Activated B cell treated with CpG ODN at 0.5 μM for 24 hours (primary cell): ENCODE results near the gene TMEM212. TPM values are rescaled to one million over a fixed set of nuclear protein-coding genes. Genes with fewer than 3 reads are reported as not detected.
"Not testable (repeated sequence)": the region's sequence is repeated elsewhere in the genome, so short reads cannot be mapped to it uniquely, and the experiment has no call there.

Source experiments
- ATAC-seq: fragments of 200-7000 bp; cut with Tn5 transposase; one replicate; pipeline ENCODE4 v1.10.0; 2021; ENCODE audit warnings: low read depth, mild to moderate bottlenecking, moderate library complexity
- CTCF ChIA-PET: fragments of 350-600 bp; sonication (Branson Sonifier 250); formaldehyde crosslinking; loops from one replicate; lab custom pipeline; 2021; ENCODE audit warnings: antibody characterized with exemption; lab: Charles Lee
- POLR2A ChIA-PET: fragments of 350-600 bp; sonication (Branson Sonifier 250); formaldehyde crosslinking; loops from one replicate; lab custom pipeline; 2021; ENCODE audit warnings: antibody characterized with exemption; lab: Charles Lee
- DNase-seq: peaks from one replicate; pipeline ENCODE4 v3.0.0; 2022
- H3K27ac Mint-ChIP-seq: one replicate; pipeline ENCODE4 v1.8.0; 2020; ENCODE audit warnings: mixed read lengths
- H3K27me3 Mint-ChIP-seq: one replicate; pipeline ENCODE4 v1.8.0; 2021; ENCODE audit warnings: mixed read lengths
- H3K36me3 Mint-ChIP-seq: one replicate; pipeline ENCODE4 v1.8.0; 2021; ENCODE audit warnings: low read depth, mixed read lengths
- H3K4me1 Mint-ChIP-seq: one replicate; pipeline ENCODE4 v1.8.0; 2021; ENCODE audit warnings: mixed read lengths
- H3K4me3 Mint-ChIP-seq: one replicate; pipeline ENCODE4 v1.8.0; 2020; ENCODE audit warnings: mild to moderate bottlenecking, mixed read lengths
- H3K9me3 Mint-ChIP-seq: one replicate; pipeline ENCODE4 v1.8.0; 2020; ENCODE audit warnings: mixed read lengths
- CTCF ChIP-seq: fragments of 200-600 bp; IDR thresholded peaks from one replicate; pipeline ENCODE4 v1.8.0; 2022; ENCODE audit warnings: antibody characterized with exemption, mild to moderate bottlenecking
- intact Hi-C: fragments of 100-400 bp; cut with micrococcal nuclease; formaldehyde crosslinking; loops from one replicate; pipeline ENCODE4 v1.15.1; 2024
- total RNA-seq: library from RNA; stranded (reverse); gene quantifications from 2 replicates; pipeline ENCODE4 v1.2.3, GENCODE V29; 2022

TMEM212 gene
- total RNA-seq, 1 donor from 2014 or later: not detected

GRCh38 chr3:171813278-171813896 is 29.8 kb upstream of the TMEM212 start:
- H3K27ac Mint-ChIP-seq: no peak overlapping the region
- peaks cover 14% of the 10 kb centered on the region for H3K4me1 Mint-ChIP-seq
- no peaks in the 10 kb centered on the region for H3K36me3 Mint-ChIP-seq
- DNase-seq (no peak), ATAC-seq (no peak)
- H3K4me3 Mint-ChIP-seq: no peak overlapping the region
- ChIA-PET CTCF (no interaction called here), POLR2A (no interaction called here)
- H3K27me3 Mint-ChIP-seq: peaks cover 26% of the 10 kb centered on the region
- TF ChIP-seq CTCF: no peak
- H3K9me3 Mint-ChIP-seq: no peaks in the 10 kb centered on the region
- intact Hi-C loops: no loop called here

GRCh38 chr3:171813897-171814460 is 29.2 kb upstream of the TMEM212 start:
- Mint-ChIP-seq H3K27me3 (peaks cover 25% of the 10 kb centered on the region), H3K4me1 (peaks cover 14% of the 10 kb centered on the region), H3K4me3 (no peak overlapping the region), H3K27ac (no peak overlapping the region), H3K9me3 (no peaks in the 10 kb centered on the region), H3K36me3 (no peaks in the 10 kb centered on the region)
- intact Hi-C loops: no loop called here
- TF ChIP-seq CTCF: no peak
- ChIA-PET POLR2A (no interaction called here), CTCF (no interaction called here)
- DNase-seq (no peak), ATAC-seq (no peak)

GRCh38 chr3:171814662-171815061 is 28.5 kb upstream of the TMEM212 start:
- CTCF ChIA-PET, H3K4me3 Mint-ChIP-seq, intact Hi-C loops, H3K27ac Mint-ChIP-seq, H3K36me3 Mint-ChIP-seq, POLR2A ChIA-PET, DNase-seq, H3K4me1 Mint-ChIP-seq, H3K9me3 Mint-ChIP-seq, ATAC-seq: not testable (repeated sequence)
- peaks cover 20% of the 10 kb centered on the region for H3K27me3 Mint-ChIP-seq

GRCh38 chr3:171815973-171816595 is 27.1 kb upstream of the TMEM212 start:
- TF ChIP-seq CTCF: no peak
- Mint-ChIP-seq H3K4me3 (no peak overlapping the region), H3K9me3 (no peaks in the 10 kb centered on the region), H3K27ac (no peak overlapping the region), H3K4me1 (no peaks in the 10 kb centered on the region), H3K36me3 (no peaks in the 10 kb centered on the region), H3K27me3 (peaks cover 11% of the 10 kb centered on the region)
- ChIA-PET POLR2A (no interaction called here), CTCF (no interaction called here)
- ATAC-seq (no peak), DNase-seq (no peak)
- intact Hi-C loops: no loop called here

- intact Hi-C loops: no loop called here
- Mint-ChIP-seq H3K36me3 (no peaks in the 10 kb centered on the region), H3K27me3 (peaks cover 5% of the 10 kb centered on the region), H3K27ac (no peak overlapping the region), H3K4me1 (no peaks in the 10 kb centered on the region), H3K4me3 (no peak overlapping the region), H3K9me3 (no peaks in the 10 kb centered on the region)
- DNase-seq (no peak), ATAC-seq (no peak)
- no peak for TF ChIP-seq CTCF
- POLR2A ChIA-PET: no interaction called here
- CTCF ChIA-PET: no interaction called here
Measured at GRCh38 chr3:171817074-171817800, 25.9 kb upstream of the TMEM212 start.
